HEK293 (cell line): Measurements from ENCODE around the gene LDLRAD2.

Experiments used
- CTCF ChIA-PET: fragments of 350-600 bp; formaldehyde crosslinking; extraction: SDS; loops from one replicate; lab custom pipeline; 2021; ENCODE audit warnings: antibody characterized with exemption; lab: Yijun Ruan, JAX
- POLR2A ChIA-PET: fragments of 300-600 bp; formaldehyde crosslinking; extraction: SDS; loops from one replicate; lab custom pipeline; 2020; ENCODE audit warnings: antibody characterized with exemption, inconsistent platforms; lab: Yijun Ruan, JAX
- H3K27ac ChIP-seq: fragments of 200-500 bp; sonication (Bioruptor generic); 2 replicates; pipeline ENCODE4 v1.5.1; 2014; ENCODE audit warnings: low read depth, low read length, control low read depth, inconsistent platforms; ENCODE audit errors: extremely low read depth
- H3K36me3 ChIP-seq, 2 experiments: fragments of 200-500 bp in 1 of 2; sonication (Bioruptor generic) in 1 of 2; 1 replicate in 1 of 2; 2 replicates in 1 of 2; pipeline ENCODE4 v1.5.1; 2014 to 2017; ENCODE audit warnings: inconsistent platforms in 2 of 2, low read length in 2 of 2; ENCODE audit not compliant: control insufficient read depth in 2 of 2, insufficient read depth in 1 of 2
- H3K4me1 ChIP-seq: fragments of 200-500 bp; sonication (Bioruptor generic); 2 replicates; pipeline ENCODE4 v1.5.1; 2014; ENCODE audit warnings: mild to moderate bottlenecking, low read length, inconsistent platforms; ENCODE audit not compliant: control insufficient read depth, insufficient read depth
- H3K4me3 ChIP-seq: 2 replicates; pipeline ENCODE4 v1.5.1; 2011; ENCODE audit warnings: low read depth, mild to moderate bottlenecking, control low read depth, low read length, moderate library complexity
- H3K9me3 ChIP-seq: fragments of 200-500 bp; sonication (Bioruptor generic); 2 replicates; pipeline ENCODE4 v1.5.1; 2014; ENCODE audit warnings: low read depth, low read length, inconsistent platforms; ENCODE audit not compliant: control insufficient read depth, insufficient read depth
- BCL11B ChIP-seq: fragments of 450-650 bp; formaldehyde crosslinking; IDR thresholded peaks from 2 replicates; pipeline ENCODE4 v1.5.1; 2016; ENCODE audit warnings: low read depth, missing biosample characterization, missing genetic modification characterization
- GFI1B ChIP-seq: fragments of 450-650 bp; formaldehyde crosslinking; IDR thresholded peaks from 2 replicates; pipeline ENCODE4 v1.5.1; 2016; ENCODE audit warnings: missing biosample characterization, missing genetic modification characterization
- GLIS2 ChIP-seq: fragments of 450-650 bp; formaldehyde crosslinking; IDR thresholded peaks from 2 replicates; pipeline ENCODE4 v1.5.1; 2016; ENCODE audit warnings: missing biosample characterization, missing genetic modification characterization
- KLF10 ChIP-seq: fragments of 450-650 bp; IDR thresholded peaks from 2 replicates; pipeline ENCODE4 v1.5.1; 2018; ENCODE audit warnings: missing biosample characterization, mild to moderate bottlenecking, missing genetic modification characterization
- KLF16 ChIP-seq: fragments of 450-650 bp; formaldehyde crosslinking; IDR thresholded peaks from 2 replicates; pipeline ENCODE4 v1.5.1; 2017; ENCODE audit warnings: missing biosample characterization, missing genetic modification characterization
- KLF17 ChIP-seq: fragments of 450-650 bp; formaldehyde crosslinking; IDR thresholded peaks from 2 replicates; pipeline ENCODE4 v1.5.1; 2016; ENCODE audit warnings: missing biosample characterization, missing genetic modification characterization
- OSR2 ChIP-seq: fragments of 450-650 bp; formaldehyde crosslinking; IDR thresholded peaks from 2 replicates; pipeline ENCODE4 v1.5.1; 2016; ENCODE audit warnings: missing biosample characterization, missing genetic modification characterization
- PBX3 ChIP-seq: sonication (generic); formaldehyde crosslinking; IDR thresholded peaks from 2 replicates; pipeline ENCODE4 v1.8.1; 2022; ENCODE audit warnings: mild to moderate bottlenecking, moderate library complexity, missing genetic modification reagents
- RBAK ChIP-seq: fragments of 450-650 bp; formaldehyde crosslinking; IDR thresholded peaks from 2 replicates; pipeline ENCODE4 v1.5.1; 2016; ENCODE audit warnings: missing biosample characterization, missing genetic modification characterization
- REPIN1 ChIP-seq: fragments of 450-650 bp; formaldehyde crosslinking; IDR thresholded peaks from 2 replicates; pipeline ENCODE4 v1.5.1; 2017; ENCODE audit warnings: missing biosample characterization, missing genetic modification characterization, low read depth
- WT1 ChIP-seq: fragments of 450-650 bp; formaldehyde crosslinking; IDR thresholded peaks from 2 replicates; pipeline ENCODE4 v1.5.1; 2016; ENCODE audit warnings: missing biosample characterization, missing genetic modification characterization
- ZBTB17 ChIP-seq: fragments of 450-650 bp; formaldehyde crosslinking; IDR thresholded peaks from 2 replicates; pipeline ENCODE4 v1.5.1; 2016; ENCODE audit warnings: missing biosample characterization, missing genetic modification characterization
- ZNF221 ChIP-seq: fragments of 450-650 bp; formaldehyde crosslinking; IDR thresholded peaks from 2 replicates; pipeline ENCODE4 v1.5.1; 2017; ENCODE audit warnings: missing biosample characterization, missing genetic modification characterization, borderline replicate concordance
- ZNF324 ChIP-seq: fragments of 450-650 bp; formaldehyde crosslinking; IDR thresholded peaks from 2 replicates; pipeline ENCODE4 v1.5.1; 2016; ENCODE audit warnings: missing biosample characterization, missing genetic modification characterization
- ZNF350 ChIP-seq: fragments of 450-650 bp; formaldehyde crosslinking; IDR thresholded peaks from 2 replicates; pipeline ENCODE4 v1.5.0; 2017; ENCODE audit warnings: missing biosample characterization, mild to moderate bottlenecking, missing genetic modification characterization
- ZNF521 ChIP-seq: fragments of 450-650 bp; formaldehyde crosslinking; IDR thresholded peaks from 2 replicates; pipeline ENCODE4 v1.5.1; 2017; ENCODE audit warnings: missing biosample characterization, mild to moderate bottlenecking, missing genetic modification characterization
- ZNF600 ChIP-seq: fragments of 450-650 bp; formaldehyde crosslinking; IDR thresholded peaks from 2 replicates; pipeline ENCODE4 v1.5.1; 2016; ENCODE audit warnings: missing biosample characterization, missing genetic modification characterization
- ZNF621 ChIP-seq: fragments of 450-650 bp; formaldehyde crosslinking; IDR thresholded peaks from 2 replicates; pipeline ENCODE4 v1.5.1; 2017; ENCODE audit warnings: missing biosample characterization, missing genetic modification characterization
- ZNF629 ChIP-seq: fragments of 450-650 bp; formaldehyde crosslinking; IDR thresholded peaks from 2 replicates; pipeline ENCODE4 v1.5.1; 2017; ENCODE audit warnings: missing biosample characterization, missing genetic modification characterization
- ZNF692 ChIP-seq: fragments of 450-650 bp; formaldehyde crosslinking; IDR thresholded peaks from 2 replicates; pipeline ENCODE4 v1.5.1; 2016; ENCODE audit warnings: missing biosample characterization, missing genetic modification characterization
- ZNF776 ChIP-seq: fragments of 450-650 bp; formaldehyde crosslinking; IDR thresholded peaks from 2 replicates; pipeline ENCODE4 v1.5.0; 2017; ENCODE audit warnings: missing biosample characterization, missing genetic modification characterization, borderline replicate concordance

LDLRAD2 gene

GRCh38 chr1:21867451-21867996, 55.5 kb downstream of the LDLRAD2 start:
- TF ChIP-seq ZNF692 (tag by site-specific recombination): no peak
- TF ChIP-seq GFI1B (tag by site-specific recombination): peak; percentile 64
- ChIA-PET POLR2A (no interaction called here), CTCF (no interaction called here)
- H3K36me3 ChIP-seq: peaks cover 0 to 34% of the 10 kb centered on the region in 2 experiments; a peak in 1 of 3 replicates
- H3K27ac ChIP-seq: no peak overlapping the region
- H3K4me1 ChIP-seq: no peaks in the 10 kb centered on the region
- no peak overlapping the region for H3K4me3 ChIP-seq
- H3K9me3 ChIP-seq: no peaks in the 10 kb centered on the region

GRCh38 chr1:21868482-21868881, 56.4 kb downstream of the LDLRAD2 start:
- Histone ChIP-seq H3K4me3 (no peak overlapping the region), H3K4me1 (no peaks in the 10 kb centered on the region), H3K27ac (no peak overlapping the region), H3K36me3 (peaks cover 0 to 38% of the 10 kb centered on the region in 2 experiments; a peak in 1 of 3 replicates), H3K9me3 (no peaks in the 10 kb centered on the region)
- TF ChIP-seq ZNF629: no peak
- no peak for TF ChIP-seq ZNF521 (tag by site-specific recombination)
- TF ChIP-seq GLIS2 (tag by site-specific recombination): no peak
- no peak for TF ChIP-seq RBAK (tag by site-specific recombination)
- TF ChIP-seq OSR2 (tag by site-specific recombination): no peak
- no peak for TF ChIP-seq WT1 (tag by site-specific recombination)
- no peak for TF ChIP-seq PBX3
- TF ChIP-seq ZNF324: no peak
- ChIA-PET CTCF (no interaction called here), POLR2A (no interaction called here)

GRCh38 chr1:21868941-21869454, 56.9 kb downstream of the LDLRAD2 start:
- no peak overlapping the region for H3K4me3 ChIP-seq
- POLR2A ChIA-PET: no interaction called here
- H3K27ac ChIP-seq: no peak overlapping the region
- TF ChIP-seq ZNF621 (tag by site-specific recombination) (no peak), KLF10 (tag by site-specific recombination) (no peak)
- CTCF ChIA-PET: interaction anchor here (0.7 kb wide), 1 partner anchor 11 kb away, joined by 3 read pairs; no protein-coding TSS in a partner anchor
- H3K4me1 ChIP-seq: no peaks in the 10 kb centered on the region
- H3K9me3 ChIP-seq: no peaks in the 10 kb centered on the region
- peaks cover 0 to 40% of the 10 kb centered on the region in 2 experiments; a peak in 1 of 3 replicates for H3K36me3 ChIP-seq

GRCh38 chr1:21869620-21870121, 57.6 kb downstream of the LDLRAD2 start:
- H3K4me1 ChIP-seq: no peaks in the 10 kb centered on the region
- 0 out of 2 replicates have a peak, but pooled peaks have one; percentile 28 for TF ChIP-seq ZBTB17 (tag by site-specific recombination)
- TF ChIP-seq BCL11B (tag by site-specific recombination): no peak
- TF ChIP-seq ZNF221 (tag by site-specific recombination): no peak
- peak; percentile 91 for TF ChIP-seq ZNF600 (tag by site-specific recombination)
- TF ChIP-seq KLF16: no peak
- TF ChIP-seq KLF17 (tag by site-specific recombination): no peak
- no peak for TF ChIP-seq ZNF776
- no peak for TF ChIP-seq REPIN1 (tag by site-specific recombination)
- TF ChIP-seq ZNF350 (tag by site-specific recombination): no peak
- TF ChIP-seq, all 188 proteins: peak for 2
- no peaks in the 10 kb centered on the region for H3K9me3 ChIP-seq
- CTCF ChIA-PET: interaction anchor here (0.7 kb wide), 1 partner anchor 10 kb away, joined by 3 read pairs; no protein-coding TSS in a partner anchor
- POLR2A ChIA-PET: no interaction called here
- no peak overlapping the region for H3K27ac ChIP-seq
- H3K4me3 ChIP-seq: no peak overlapping the region
- peaks cover 0 to 38% of the 10 kb centered on the region in 2 experiments; a peak in 1 of 3 replicates for H3K36me3 ChIP-seq
